ENCODE measurements around the gene NRAP.
"Not testable (repeated sequence)": the region's sequence is repeated elsewhere in the genome, so short reads cannot be mapped to it uniquely, and the experiment has no call there.

The NRAP gene

GRCh38 chr10:113683300-113683699 is 19.5 kb upstream of the NRAP start:
- no peak for DNase-seq

- no peak for DNase-seq
These were observed 18.0 kb upstream of the NRAP start for GRCh38 chr10:113681533-113682470.

- peak in 34 of 51 donors; percentile 4 to 68 (median 32) for DNase-seq
These were observed 16.6 kb upstream of the NRAP start for GRCh38 chr10:113680190-113681111.

GRCh38 chr10:113679463-113680189 is 15.8 kb upstream of the NRAP start, which contains the start of gene CASP7:
Gene CASP7 (plus strand): TSS chr10:113679912. CDS start chr10:113697494, 17,582 bp downstream.
- DNase-seq: peak in 48 of 51 donors; percentile 12 to 81 (median 61)

GRCh38 chr10:113666682-113667252 is 2.9 kb upstream of the NRAP start:
- DNase-seq: no peak

GRCh38 chr10:113665806-113666354 is 2.0 kb upstream of the NRAP start:
- no peak for DNase-seq

- no peak for DNase-seq
These were observed 1.5 kb upstream of the NRAP start for GRCh38 chr10:113665352-113665751.

- no peak for DNase-seq
These were observed 699 bp downstream of the NRAP start for GRCh38 chr10:113663142-113663541.

GRCh38 chr10:113661332-113661731 is 2.5 kb downstream of the NRAP start:
- no peak for DNase-seq

GRCh38 chr10:113657544-113657943 is 6.3 kb downstream of the NRAP start:
- no peak for DNase-seq

- DNase-seq: no peak
These were observed 6.9 kb downstream of the NRAP start for GRCh38 chr10:113656896-113657295.

- not testable (repeated sequence) for DNase-seq
These were observed 11.4 kb downstream of the NRAP start for GRCh38 chr10:113652456-113652855.

GRCh38 chr10:113651898-113652297 is 11.9 kb downstream of the NRAP start:
- DNase-seq: no peak

- no peak for DNase-seq
These were observed 12.8 kb downstream of the NRAP start for GRCh38 chr10:113651021-113651420.

GRCh38 chr10:113650172-113650571 is 13.7 kb downstream of the NRAP start:
- DNase-seq: no peak

- no peak for DNase-seq
These were observed 15.4 kb downstream of the NRAP start for GRCh38 chr10:113648478-113648877.

GRCh38 chr10:113647812-113648211 is 16.0 kb downstream of the NRAP start:
- no peak for DNase-seq

- peak in 23 of 51 donors; percentile 2 to 62 (median 31) for DNase-seq
These were observed 17.3 kb downstream of the NRAP start for GRCh38 chr10:113646336-113647201.
